Measurements from ENCODE around the gene TRPM7.

DNA sequence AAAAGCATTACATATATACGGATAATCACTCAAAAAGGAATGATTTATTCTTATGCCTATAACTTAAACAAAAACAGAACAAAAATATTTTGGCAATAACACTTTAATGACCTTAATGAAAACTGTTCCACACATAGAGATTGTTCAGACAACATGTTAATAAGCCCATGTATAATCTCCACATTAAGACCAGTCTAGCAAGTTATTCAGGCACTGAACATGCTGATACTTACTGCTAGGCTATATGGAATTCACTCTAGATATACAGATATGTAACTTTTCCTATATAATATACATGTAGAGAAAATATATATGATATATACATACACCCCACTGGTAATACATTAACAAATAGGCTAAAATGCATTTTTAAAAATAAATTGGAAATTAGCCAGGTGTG is 96.3 kb downstream of the TRPM7 start:
- TF ChIP-seq POLR2A (IDR thresholded peaks at IDR 0.05): no peak
- TF ChIP-seq, protein P1, sequence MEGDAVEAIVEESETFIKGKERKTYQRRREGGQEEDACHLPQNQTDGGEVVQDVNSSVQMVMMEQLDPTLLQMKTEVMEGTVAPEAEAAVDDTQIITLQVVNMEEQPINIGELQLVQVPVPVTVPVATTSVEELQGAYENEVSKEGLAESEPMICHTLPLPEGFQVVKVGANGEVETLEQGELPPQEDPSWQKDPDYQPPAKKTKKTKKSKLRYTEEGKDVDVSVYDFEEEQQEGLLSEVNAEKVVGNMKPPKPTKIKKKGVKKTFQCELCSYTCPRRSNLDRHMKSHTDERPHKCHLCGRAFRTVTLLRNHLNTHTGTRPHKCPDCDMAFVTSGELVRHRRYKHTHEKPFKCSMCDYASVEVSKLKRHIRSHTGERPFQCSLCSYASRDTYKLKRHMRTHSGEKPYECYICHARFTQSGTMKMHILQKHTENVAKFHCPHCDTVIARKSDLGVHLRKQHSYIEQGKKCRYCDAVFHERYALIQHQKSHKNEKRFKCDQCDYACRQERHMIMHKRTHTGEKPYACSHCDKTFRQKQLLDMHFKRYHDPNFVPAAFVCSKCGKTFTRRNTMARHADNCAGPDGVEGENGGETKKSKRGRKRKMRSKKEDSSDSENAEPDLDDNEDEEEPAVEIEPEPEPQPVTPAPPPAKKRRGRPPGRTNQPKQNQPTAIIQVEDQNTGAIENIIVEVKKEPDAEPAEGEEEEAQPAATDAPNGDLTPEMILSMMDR (IDR thresholded peaks at IDR 0.05): no peak

Measured in lower leg skin (tissue), 3 donors.